NCI-H226 (cell line): ENCODE measurements around the gene PPDPF.
A peak's percentile ranks its signal among the peaks of the same experiment; 100 is the strongest.
"Not testable (repeated sequence)": the region's sequence is repeated elsewhere in the genome, so short reads cannot be mapped to it uniquely, and the experiment has no call there.

Experiments
- DNase-seq: peaks from one replicate; pipeline ENCODE4 v3.0.0-alpha.2; 2015

Gene PPDPF

GRCh38 chr20:63500902-63501817 lies 19.4 kb upstream of the PPDPF start:
- no peak for DNase-seq

GRCh38 chr20:63501818-63502670 lies 18.5 kb upstream of the PPDPF start:
- DNase-seq, result no peak

- no peak for DNase-seq
Observed at GRCh38 chr20:63502671-63503172, 17.8 kb upstream of the PPDPF start.

- no peak for DNase-seq
Observed at GRCh38 chr20:63503524-63503923, 17.0 kb upstream of the PPDPF start.

GRCh38 chr20:63504642-63505041 lies 15.9 kb upstream of the PPDPF start:
- no peak for DNase-seq

GRCh38 chr20:63505281-63505680 lies 15.3 kb upstream of the PPDPF start:
- no peak for DNase-seq

GRCh38 chr20:63505723-63506122 lies 14.8 kb upstream of the PPDPF start:
- DNase-seq, result no peak

GRCh38 chr20:63507083-63507743 lies 13.4 kb upstream of the PPDPF start:
- DNase-seq, result no peak

GRCh38 chr20:63508072-63508768 lies 12.3 kb upstream of the PPDPF start:
- DNase-seq, result no peak

- DNase-seq, result no peak
Observed at GRCh38 chr20:63509088-63509564, 11.4 kb upstream of the PPDPF start.

- DNase-seq, result no peak
Observed at GRCh38 chr20:63513207-63513606, 7.4 kb upstream of the PPDPF start.

GRCh38 chr20:63514520-63514919 lies 6.0 kb upstream of the PPDPF start:
- DNase-seq, result not testable (repeated sequence)

GRCh38 chr20:63517376-63518309 lies 2.9 kb upstream of the PPDPF start:
- no peak for DNase-seq

- no peak for DNase-seq
Observed at GRCh38 chr20:63518351-63518861, 2.2 kb upstream of the PPDPF start.

GRCh38 chr20:63518946-63519667 lies 1.5 kb upstream of the PPDPF start:
- DNase-seq, result no peak

GRCh38 chr20:63519668-63520503 lies 679 bp upstream of the PPDPF start:
- peak; percentile 70 for DNase-seq

- peak; percentile 57 for DNase-seq
Observed at GRCh38 chr20:63520934-63521601, 503 bp downstream of the PPDPF start.

- DNase-seq, result no peak
Observed at GRCh38 chr20:63521602-63522001, 1.0 kb downstream of the PPDPF start.
